CD14-positive monocyte (primary cell): ENCODE measurements around the gene KRT73. TPM values are rescaled to one million over a fixed set of nuclear protein-coding genes. Genes with fewer than 3 reads are reported as not detected.

Experiments
- DNase-seq, 3 donors: peaks; one replicate each; pipeline ENCODE4 v3.0.0-alpha.2; 2011 to 2022
- H2AFZ ChIP-seq: 2 replicates; pipeline ENCODE4 v1.6.0; 2012; ENCODE audit warnings: mild to moderate bottlenecking, low read depth, low read length, inconsistent platforms; ENCODE audit not compliant: insufficient read depth, poor library complexity, severe bottlenecking
- H3K27ac ChIP-seq, 2 donors: 1 replicate in 1 of 2; 2 replicates in 1 of 2; pipeline ENCODE4 v1.5.1; 2012 to 2013; ENCODE audit warnings: low read length in 2 of 2, control low read depth in 1 of 2, inconsistent platforms in 1 of 2, low read depth in 1 of 2, mild to moderate bottlenecking in 1 of 2
- H3K27me3 ChIP-seq, 2 donors: one replicate each; pipeline versions ENCODE4 v1.6.0 to v1.6.1; 2011 to 2013; ENCODE audit warnings: low read length in 2 of 2; ENCODE audit not compliant: control insufficient read depth in 2 of 2, insufficient read depth in 2 of 2
- H3K36me3 ChIP-seq, 2 donors: replicated peaks in 1 of 2; 1 replicate in 1 of 2; 2 replicates in 1 of 2; pipeline versions ENCODE4 v1.5.1 to v1.6.1; 2012 to 2013; ENCODE audit warnings: low read length in 2 of 2, control low read depth in 1 of 2, inconsistent platforms in 1 of 2, mild to moderate bottlenecking in 1 of 2; ENCODE audit not compliant: insufficient read depth in 2 of 2, control insufficient read depth in 1 of 2
- H3K4me1 ChIP-seq, 2 donors: 1 replicate in 1 of 2; 2 replicates in 1 of 2; pipeline versions ENCODE4 v1.5.1 to v1.6.1; 2012 to 2013; ENCODE audit warnings: low read length in 2 of 2, control low read depth in 1 of 2, inconsistent platforms in 1 of 2, mild to moderate bottlenecking in 1 of 2, moderate library complexity in 1 of 2; ENCODE audit not compliant: insufficient read depth in 2 of 2, control insufficient read depth in 1 of 2
- H3K4me2 ChIP-seq: replicated peaks from 2 replicates; pipeline ENCODE3; 2012; ENCODE audit warnings: low read length, moderate library complexity, mild to moderate bottlenecking; ENCODE audit not compliant: poor library complexity, severe bottlenecking; ENCODE audit errors: extremely low read depth
- H3K4me3 ChIP-seq, 3 experiments: fragments of 200-600 bp in 1 of 3; sonication (generic) in 1 of 3; replicated peaks in 1 of 3; 1 replicate in 2 of 3; 2 replicates in 1 of 3; pipeline ENCODE4 v1.5.1; 2011 to 2013; ENCODE audit warnings: low read length in 3 of 3, mild to moderate bottlenecking in 3 of 3, control low read depth in 2 of 3, low read depth in 2 of 3, inconsistent platforms in 1 of 3, moderate library complexity in 1 of 3
- H3K79me2 ChIP-seq: 2 replicates; pipeline ENCODE4 v1.6.0; 2012; ENCODE audit warnings: mild to moderate bottlenecking, control low read depth, inconsistent platforms, low read length, moderate library complexity; ENCODE audit not compliant: insufficient read depth
- H3K9ac ChIP-seq: 2 replicates; pipeline ENCODE4 v1.6.0; 2017; ENCODE audit warnings: low read length, mild to moderate bottlenecking; ENCODE audit not compliant: insufficient read depth, poor library complexity, severe bottlenecking
- H3K9me3 ChIP-seq, 2 donors: replicated peaks in 1 of 2; 1 replicate in 1 of 2; 2 replicates in 1 of 2; pipeline versions ENCODE4 v1.5.1 to v1.6.1; 2012 to 2013; ENCODE audit warnings: low read length in 2 of 2, control low read depth in 1 of 2; ENCODE audit not compliant: control insufficient read depth in 1 of 2, insufficient read depth in 1 of 2
- H4K20me1 ChIP-seq: 2 replicates; pipeline ENCODE4 v1.6.0; 2012; ENCODE audit warnings: mild to moderate bottlenecking, low read length, control low read depth, moderate library complexity; ENCODE audit not compliant: insufficient read depth
- H3K27ac Mint-ChIP-seq, 7 donors: one replicate each; pipeline ENCODE4 v1.8.0; 2020; ENCODE audit warnings: mild to moderate bottlenecking in 7 of 7, mixed read lengths in 7 of 7, moderate library complexity in 6 of 7, inconsistent platforms in 2 of 7
- H3K27me3 Mint-ChIP-seq, 3 donors: one replicate each; pipeline ENCODE4 v1.8.0; 2021 to 2022; ENCODE audit warnings: low read depth in 3 of 3, mild to moderate bottlenecking in 3 of 3, mixed read lengths in 3 of 3, moderate library complexity in 3 of 3, inconsistent platforms in 1 of 3
- H3K36me3 Mint-ChIP-seq, 2 donors: one replicate each; pipeline ENCODE4 v1.8.0; 2020; ENCODE audit warnings: mixed read lengths in 2 of 2, inconsistent platforms in 1 of 2, mild to moderate bottlenecking in 1 of 2
- H3K4me1 Mint-ChIP-seq: one replicate; pipeline ENCODE4 v1.8.0; 2020; ENCODE audit warnings: mild to moderate bottlenecking, mixed read lengths
- H3K4me3 Mint-ChIP-seq, 2 donors: one replicate each; pipeline ENCODE4 v1.8.0; 2020; ENCODE audit warnings: mild to moderate bottlenecking in 2 of 2, mixed read lengths in 2 of 2, moderate library complexity in 1 of 2
- H3K9me3 Mint-ChIP-seq, 7 donors: one replicate each; pipeline ENCODE4 v1.8.0; 2020 to 2022; ENCODE audit warnings: mixed read lengths in 7 of 7, mild to moderate bottlenecking in 6 of 7, moderate library complexity in 6 of 7, inconsistent platforms in 2 of 7
- CTCF ChIP-seq: fragments of 200-600 bp; IDR thresholded peaks from one replicate; pipeline ENCODE4 v1.8.0; 2022; ENCODE audit warnings: antibody characterized with exemption, mild to moderate bottlenecking
- WGBS: methylation state at CpG from one replicate; pipeline ENCODE4 v1.1.5; 2013; ENCODE audit warnings: missing lambda C conversion rate; ENCODE audit not compliant: insufficient coverage; 5-methylcytosine and 5-hydroxymethylcytosine counted together
- intact Hi-C, 2 donors: fragments of 100-400 bp; cut with micrococcal nuclease; formaldehyde crosslinking; loops; one replicate each; pipeline versions ENCODE4 v1.15.0 to v1.15.1; 2023
- polyA plus RNA-seq, 3 donors: library from polyadenylated mRNA; depleted of rRNA in 1 of 3; unstranded in 2 of 3; stranded (reverse) in 1 of 3; fragments of 300-500 nt in 2 of 3; fragments of >200 nt in 1 of 3; fragmentation: Illumina TruSeq in 2 of 3; gene quantifications; 1 replicate in 2 of 3; 2 replicates in 1 of 3; pipeline ENCODE4 v1.2.3, GENCODE V29; 2012 to 2021

KRT73 gene
- polyA plus RNA-seq, 3 donors, result not detected

- intact Hi-C loops, result no loop called here
- H3K36me3 Mint-ChIP-seq, result no peaks in the 10 kb centered on the region
- no peak overlapping the region for H2AFZ ChIP-seq
- no peak overlapping the region for H3K9ac ChIP-seq
- no peaks in the 10 kb centered on the region for H4K20me1 ChIP-seq
- no peak for TF ChIP-seq CTCF
- no peak overlapping the region for H3K4me3 Mint-ChIP-seq
- H3K4me1 Mint-ChIP-seq, result no peaks in the 10 kb centered on the region
- no peak overlapping the region for H3K4me2 ChIP-seq
- no peaks in the 10 kb centered on the region for H3K36me3 ChIP-seq
- peaks cover 0 to 8% (median 4%) of the 10 kb centered on the region in 7 donors for H3K9me3 Mint-ChIP-seq
- no peak overlapping the region for H3K27ac ChIP-seq
- no peaks in the 10 kb centered on the region for H3K9me3 ChIP-seq
- no peak overlapping the region for H3K27ac Mint-ChIP-seq
- no peak for DNase-seq
- H3K4me3 ChIP-seq, result no peak overlapping the region
- H3K27me3 ChIP-seq, result no peaks in the 10 kb centered on the region
- WGBS, result 86% methylated on average over 6 of the region's 8 CpGs
- no peaks in the 10 kb centered on the region for H3K4me1 ChIP-seq
- H3K27me3 Mint-ChIP-seq, result peaks cover 0 to 4% (median 0%) of the 10 kb centered on the region in 3 donors
- no peaks in the 10 kb centered on the region for H3K79me2 ChIP-seq
These were observed 37.4 kb upstream of the KRT73 start for GRCh38 chr12:52655720-52656124.

DNA sequence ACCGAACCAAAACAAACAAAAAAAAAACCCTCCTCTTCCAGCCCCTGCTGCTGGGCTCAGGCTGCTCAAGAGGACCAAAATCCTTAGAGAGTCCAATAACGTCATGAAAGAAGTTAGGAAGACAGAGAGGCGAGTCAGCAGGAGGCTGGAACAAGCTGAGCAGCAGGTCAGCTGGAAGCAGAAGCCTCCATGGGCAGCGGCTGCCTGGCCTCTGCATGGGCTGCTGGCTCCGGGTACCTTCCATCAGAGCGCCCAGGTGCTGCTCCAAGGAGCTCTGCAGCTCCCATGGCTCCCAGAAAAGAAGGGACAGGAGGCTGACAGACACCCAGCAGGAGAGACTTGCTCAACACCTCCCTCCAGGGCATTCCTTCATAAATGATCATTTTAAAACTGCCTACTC, 36.9 kb upstream of the KRT73 start:
- H4K20me1 ChIP-seq, result no peaks in the 10 kb centered on the region
- H3K4me1 ChIP-seq, result no peaks in the 10 kb centered on the region
- H3K27ac Mint-ChIP-seq, result no peak overlapping the region
- no peaks in the 10 kb centered on the region for H3K9me3 ChIP-seq
- no peak for DNase-seq
- H3K79me2 ChIP-seq, result no peaks in the 10 kb centered on the region
- peaks cover 0 to 4% (median 0%) of the 10 kb centered on the region in 3 donors for H3K27me3 Mint-ChIP-seq
- no peak overlapping the region for H3K4me3 ChIP-seq
- 77% methylated on average over 5 of the region's 6 CpGs for WGBS
- H3K4me2 ChIP-seq, result no peak overlapping the region
- H3K36me3 ChIP-seq, result no peaks in the 10 kb centered on the region
- H2AFZ ChIP-seq, result no peak overlapping the region
- H3K9me3 Mint-ChIP-seq, result peaks cover 0 to 8% (median 4%) of the 10 kb centered on the region in 7 donors
- no peaks in the 10 kb centered on the region for H3K27me3 ChIP-seq
- no peaks in the 10 kb centered on the region for H3K36me3 Mint-ChIP-seq
- no peak for TF ChIP-seq CTCF
- intact Hi-C loops, result no loop called here
- no peak overlapping the region for H3K9ac ChIP-seq
- H3K4me1 Mint-ChIP-seq, result no peaks in the 10 kb centered on the region
- no peak overlapping the region for H3K4me3 Mint-ChIP-seq
- H3K27ac ChIP-seq, result no peak overlapping the region
